Measurements from ENCODE around the gene RNASEH2B.

Gene RNASEH2B, protein sequence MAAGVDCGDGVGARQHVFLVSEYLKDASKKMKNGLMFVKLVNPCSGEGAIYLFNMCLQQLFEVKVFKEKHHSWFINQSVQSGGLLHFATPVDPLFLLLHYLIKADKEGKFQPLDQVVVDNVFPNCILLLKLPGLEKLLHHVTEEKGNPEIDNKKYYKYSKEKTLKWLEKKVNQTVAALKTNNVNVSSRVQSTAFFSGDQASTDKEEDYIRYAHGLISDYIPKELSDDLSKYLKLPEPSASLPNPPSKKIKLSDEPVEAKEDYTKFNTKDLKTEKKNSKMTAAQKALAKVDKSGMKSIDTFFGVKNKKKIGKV

DNA sequence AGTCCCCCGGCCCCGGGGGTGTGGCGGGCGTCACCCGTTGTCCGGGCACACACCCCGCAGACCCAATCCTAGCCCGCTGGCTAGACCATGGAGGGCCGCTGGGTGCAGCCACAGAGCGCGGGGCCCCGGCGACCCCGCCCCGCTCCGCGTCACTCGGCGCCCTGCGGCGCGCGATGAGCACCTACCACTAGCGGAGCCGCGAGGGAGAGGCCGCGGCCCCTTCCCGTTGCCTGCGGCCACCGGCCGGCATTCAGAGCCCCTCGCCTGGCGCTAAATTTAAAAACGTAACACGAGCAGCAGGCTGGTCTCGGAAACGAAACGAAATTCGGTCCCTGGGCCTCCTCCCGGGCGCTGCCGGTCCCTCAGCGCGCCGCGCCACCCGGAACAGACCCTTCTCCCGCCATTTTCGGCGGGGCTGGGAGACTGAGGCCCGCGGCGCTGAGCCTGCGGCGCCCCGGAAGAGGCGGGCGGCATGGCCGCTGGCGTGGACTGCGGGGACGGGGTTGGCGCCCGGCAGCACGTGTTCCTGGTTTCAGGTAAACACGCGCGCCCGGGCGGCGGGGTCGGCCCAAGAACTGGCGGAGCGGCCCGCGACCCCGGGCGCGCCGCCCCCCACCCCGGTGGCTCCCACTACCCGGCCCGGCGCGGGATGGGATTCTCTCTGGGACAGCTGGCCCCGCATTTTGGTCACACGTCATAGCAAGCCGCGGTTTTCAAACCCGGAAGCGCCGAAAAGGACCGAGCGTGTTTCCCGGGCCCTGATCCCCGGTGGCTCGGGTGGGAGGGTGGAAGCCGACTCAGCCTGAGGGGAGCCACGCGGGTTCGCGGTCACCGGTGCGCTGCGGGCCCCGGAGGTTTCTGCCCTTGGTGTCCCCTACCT is at the start of gene RNASEH2B:
Gene RNASEH2B, plus strand, starts transcription at position 187 of the 880 bp plus-strand sequence. Its CDS starts 286 bp downstream, at position 473.
- H3K4me3 ChIP-seq (replicated peaks; ENCODE audit: low read depth, low read length), result peak within 1 kb of the TSS; percentile 71
- TF ChIP-seq, protein P1, sequence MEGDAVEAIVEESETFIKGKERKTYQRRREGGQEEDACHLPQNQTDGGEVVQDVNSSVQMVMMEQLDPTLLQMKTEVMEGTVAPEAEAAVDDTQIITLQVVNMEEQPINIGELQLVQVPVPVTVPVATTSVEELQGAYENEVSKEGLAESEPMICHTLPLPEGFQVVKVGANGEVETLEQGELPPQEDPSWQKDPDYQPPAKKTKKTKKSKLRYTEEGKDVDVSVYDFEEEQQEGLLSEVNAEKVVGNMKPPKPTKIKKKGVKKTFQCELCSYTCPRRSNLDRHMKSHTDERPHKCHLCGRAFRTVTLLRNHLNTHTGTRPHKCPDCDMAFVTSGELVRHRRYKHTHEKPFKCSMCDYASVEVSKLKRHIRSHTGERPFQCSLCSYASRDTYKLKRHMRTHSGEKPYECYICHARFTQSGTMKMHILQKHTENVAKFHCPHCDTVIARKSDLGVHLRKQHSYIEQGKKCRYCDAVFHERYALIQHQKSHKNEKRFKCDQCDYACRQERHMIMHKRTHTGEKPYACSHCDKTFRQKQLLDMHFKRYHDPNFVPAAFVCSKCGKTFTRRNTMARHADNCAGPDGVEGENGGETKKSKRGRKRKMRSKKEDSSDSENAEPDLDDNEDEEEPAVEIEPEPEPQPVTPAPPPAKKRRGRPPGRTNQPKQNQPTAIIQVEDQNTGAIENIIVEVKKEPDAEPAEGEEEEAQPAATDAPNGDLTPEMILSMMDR (IDR thresholded peaks at IDR 0.05; ENCODE audit: low read length, missing control alignments), result no peak
- peak; percentile 62 for DNase-seq (ENCODE audit: low read depth)

DNA sequence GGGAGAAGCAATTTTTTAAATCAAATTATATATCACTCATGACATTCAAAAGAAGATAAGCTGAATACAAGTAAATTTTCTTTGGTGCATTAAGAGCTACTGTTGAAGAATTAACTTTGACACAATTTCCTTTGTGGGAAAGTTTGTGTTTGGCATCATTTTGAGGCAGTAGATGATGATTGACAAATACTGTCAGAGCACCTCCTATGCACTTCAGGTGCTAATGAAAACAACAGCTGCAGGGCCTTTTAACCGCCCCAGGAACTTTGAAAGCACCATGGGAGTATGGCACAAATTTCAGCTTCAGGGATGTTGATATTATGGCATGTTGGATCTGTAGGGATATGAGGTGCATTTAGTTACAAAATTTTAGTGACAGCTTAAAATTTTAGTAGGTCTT is 45.1 kb upstream of the RNASEH2B start:
- TF ChIP-seq, protein P1 (IDR thresholded peaks at IDR 0.05; ENCODE audit: low read length, missing control alignments), result no peak
- no peak overlapping the region for H3K4me3 ChIP-seq (replicated peaks; ENCODE audit: low read depth, low read length)
- DNase-seq (ENCODE audit: low read depth), result no peak

DNA sequence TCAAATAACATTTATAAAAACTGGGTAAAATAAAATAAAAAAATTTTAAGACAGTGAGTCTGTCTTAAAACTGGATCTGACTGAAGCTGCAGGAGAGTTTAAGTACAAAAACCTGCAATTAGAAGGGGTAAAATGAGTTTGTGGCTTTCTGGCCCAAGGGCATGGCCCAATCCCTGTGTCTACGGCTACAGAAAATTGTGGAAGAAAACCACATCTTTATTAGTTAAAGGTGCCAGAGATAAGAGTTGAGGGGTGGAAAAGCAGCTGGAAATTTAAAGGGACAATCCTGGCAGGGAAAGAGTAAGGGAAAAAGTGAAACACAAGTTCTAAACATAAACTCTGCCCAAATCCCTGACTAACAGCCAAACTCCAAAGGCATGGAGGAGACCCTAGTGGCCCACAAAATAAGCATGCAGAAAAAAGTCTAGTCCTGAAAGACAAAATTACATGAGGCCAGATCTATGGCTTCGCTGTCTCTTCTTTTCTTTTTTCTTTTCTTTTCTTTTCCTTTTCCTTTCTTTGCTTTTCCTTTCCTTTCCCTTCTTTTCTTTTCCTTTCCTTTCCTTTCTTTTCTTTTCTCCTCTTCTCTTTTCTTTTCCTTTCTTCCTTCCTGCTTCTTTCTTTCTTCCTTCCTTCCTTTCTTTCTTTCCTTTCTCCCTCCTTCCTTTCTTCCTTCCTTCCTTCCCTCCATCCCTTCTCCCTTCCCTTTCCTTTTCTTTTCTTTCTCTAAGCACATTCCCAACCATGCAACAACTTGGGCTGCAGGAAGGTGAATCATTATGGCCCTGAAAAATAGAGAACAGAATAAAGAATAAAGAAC is 42.6 kb upstream of the RNASEH2B start:
- TF ChIP-seq, protein P1 (IDR thresholded peaks at IDR 0.05; ENCODE audit: low read length, missing control alignments), result no peak
- DNase-seq (ENCODE audit: low read depth), result no peak
- H3K4me3 ChIP-seq (replicated peaks; ENCODE audit: low read depth, low read length), result no peak overlapping the region

DNA sequence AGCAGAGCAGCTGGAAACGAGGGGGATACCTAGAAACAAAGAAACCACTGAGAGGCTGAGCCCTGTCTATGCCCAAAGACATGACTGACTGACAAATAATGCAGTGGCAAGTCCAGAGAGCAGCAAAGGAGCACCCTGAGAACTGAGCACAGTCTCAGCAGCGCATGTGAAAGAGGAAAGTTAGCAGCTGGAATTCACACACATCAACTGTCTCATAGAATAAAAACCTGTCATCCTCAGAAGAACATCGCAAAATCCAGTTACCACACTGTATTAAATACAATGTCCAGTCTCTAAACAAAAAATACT is 42.0 kb upstream of the RNASEH2B start:
- TF ChIP-seq, protein P1 (IDR thresholded peaks at IDR 0.05; ENCODE audit: low read length, missing control alignments), result no peak
- no peak for DNase-seq (ENCODE audit: low read depth)
- no peak overlapping the region for H3K4me3 ChIP-seq (replicated peaks; ENCODE audit: low read depth, low read length)

DNA sequence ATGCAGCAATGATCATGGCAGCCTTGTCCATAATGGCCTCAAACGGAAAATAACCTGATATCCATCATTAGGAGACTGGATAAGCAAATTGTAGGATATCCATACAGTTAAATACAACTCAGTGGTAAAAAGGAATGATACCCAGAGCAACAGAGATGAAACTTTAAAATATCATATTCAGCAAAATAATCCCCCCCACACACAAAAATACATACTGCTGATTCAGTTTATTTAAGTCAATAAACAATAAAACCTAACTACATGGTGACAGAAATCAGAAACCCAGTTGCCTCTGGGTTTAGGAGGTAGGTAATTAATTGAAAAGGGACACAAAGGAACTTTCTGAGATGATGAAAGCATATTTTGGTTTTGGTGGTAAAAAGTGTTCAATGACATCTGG is 38.2 kb upstream of the RNASEH2B start:
- TF ChIP-seq, protein P1 (IDR thresholded peaks at IDR 0.05; ENCODE audit: low read length, missing control alignments), result no peak
- DNase-seq (ENCODE audit: low read depth), result no peak
- no peak overlapping the region for H3K4me3 ChIP-seq (replicated peaks; ENCODE audit: low read depth, low read length)

DNA sequence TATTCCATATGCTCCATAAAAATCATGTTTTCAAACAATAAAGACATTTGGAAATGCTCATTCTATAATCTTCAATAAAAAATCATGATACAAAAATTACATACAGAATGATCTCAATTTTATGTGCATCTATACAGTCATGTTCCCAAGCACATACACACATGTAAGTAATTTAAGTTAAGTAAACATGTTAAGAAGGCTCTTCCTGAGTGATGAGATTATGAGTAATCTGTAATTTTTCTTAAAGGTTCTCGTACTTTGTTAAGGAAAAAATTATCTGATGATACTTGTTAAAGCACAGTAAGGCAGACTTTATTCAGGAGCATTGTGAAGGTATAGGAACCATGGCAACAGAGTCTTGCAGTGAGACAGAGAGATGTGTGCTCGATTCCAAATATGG is 36.1 kb upstream of the RNASEH2B start:
- TF ChIP-seq, protein P1 (IDR thresholded peaks at IDR 0.05; ENCODE audit: low read length, missing control alignments), result no peak
- no peak for DNase-seq (ENCODE audit: low read depth)
- no peak overlapping the region for H3K4me3 ChIP-seq (replicated peaks; ENCODE audit: low read depth, low read length)

Measured in fibroblast of pulmonary artery (primary cell).